Thyroid gland (tissue), 4 donors: Measurements from ENCODE around the gene ZNF862.

Experiments used
- CTCF ChIP-seq, 6 experiments: fragments of 200-600 bp in 3 of 6; fragments of 450-650 bp in 3 of 6; sonication (generic) in 3 of 6; IDR thresholded peaks; one replicate each; pipeline ENCODE4 v1.5.1; 2016 to 2019; ENCODE audit warnings: antibody characterized with exemption in 6 of 6, mild to moderate bottlenecking in 2 of 6, inconsistent platforms in 1 of 6, moderate library complexity in 1 of 6
- POLR2A ChIP-seq, 2 donors: fragments of 450-650 bp; IDR thresholded peaks; one replicate each; pipeline ENCODE4 v1.6.1; 2017; ENCODE audit warnings: antibody characterized with exemption in 2 of 2, mild to moderate bottlenecking in 2 of 2, moderate library complexity in 1 of 2

GRCh38 chr7:149877890-149878522 is 39.8 kb downstream of the ZNF862 start:
- no peak for TF ChIP-seq CTCF (IDR thresholded peaks at IDR 0.05)
- no peak for TF ChIP-seq POLR2A (IDR thresholded peaks at IDR 0.05)
